ENCODE measurements around the gene ROCK2.
"Not testable (repeated sequence)": the region's sequence is repeated elsewhere in the genome, so short reads cannot be mapped to it uniquely, and the experiment has no call there.

Gene ROCK2

DNA sequence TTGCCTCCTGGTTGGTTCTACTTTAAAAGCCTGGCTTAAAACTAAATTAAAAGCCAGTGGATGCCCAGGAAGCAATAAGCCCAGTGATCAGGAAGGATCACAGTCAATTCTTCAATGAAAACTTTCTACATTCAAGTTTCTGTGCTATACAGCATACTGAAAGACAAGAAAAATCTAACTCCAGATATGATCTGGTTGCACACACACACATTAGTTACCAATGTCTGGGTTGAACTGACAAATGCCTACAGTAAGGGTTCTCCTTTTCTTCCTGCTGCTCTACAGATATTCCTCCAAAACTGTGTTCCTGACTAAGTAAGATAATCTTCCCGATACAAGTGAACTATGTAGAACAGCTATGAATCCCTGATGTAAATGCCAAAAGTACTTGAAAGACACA is 81.3 kb downstream of the ROCK2 start:
- no peak for DNase-seq

GRCh38 chr2:11262438-11262837 is 82.0 kb downstream of the ROCK2 start:
- DNase-seq = not testable (repeated sequence)

DNA sequence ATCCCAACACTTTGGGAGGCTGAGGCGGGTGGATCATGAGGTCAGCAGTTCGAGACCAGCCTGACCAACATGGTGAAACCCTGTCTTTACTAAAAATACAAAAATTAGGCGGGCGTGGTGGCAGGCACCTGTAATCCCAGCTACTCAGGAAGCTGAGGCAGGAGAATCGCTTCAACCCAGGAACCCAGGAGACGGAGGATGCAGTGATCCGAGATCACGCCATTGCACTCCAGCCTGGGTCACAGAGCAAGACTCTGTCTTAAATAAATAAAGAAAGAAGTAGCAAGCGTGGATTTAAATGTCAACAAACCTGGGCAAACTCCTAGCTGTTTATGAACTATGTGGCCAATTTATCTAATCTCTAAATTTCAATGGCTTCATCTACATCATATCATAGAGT is 82.9 kb downstream of the ROCK2 start:
- DNase-seq = not testable (repeated sequence)

- DNase-seq = no peak
Measured at GRCh38 chr2:11260979-11261378, 83.5 kb downstream of the ROCK2 start.

DNA sequence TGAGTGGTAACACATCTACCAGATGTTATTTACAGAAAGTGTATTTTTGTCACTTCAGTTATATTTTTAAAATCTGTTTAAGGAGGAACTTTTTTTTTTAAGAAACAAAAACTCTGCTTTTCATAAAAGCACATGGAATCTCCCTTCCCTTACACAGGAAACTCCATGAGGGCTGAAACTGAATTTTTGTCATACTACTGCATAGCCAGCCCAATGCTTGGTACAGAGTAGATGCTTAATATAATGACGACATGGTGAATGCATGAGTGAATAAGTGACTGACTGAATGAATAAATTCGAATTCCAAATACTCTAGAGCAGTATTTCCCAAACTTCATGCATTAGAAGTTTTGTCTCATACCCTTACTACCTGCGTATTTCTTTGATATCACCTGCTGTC is 86.5 kb downstream of the ROCK2 start:
- DNase-seq = no peak

GRCh38 chr2:11257078-11257477 is 87.4 kb downstream of the ROCK2 start:
- no peak for DNase-seq

- no peak for DNase-seq
Measured at GRCh38 chr2:11256166-11256565, 88.3 kb downstream of the ROCK2 start.

DNA sequence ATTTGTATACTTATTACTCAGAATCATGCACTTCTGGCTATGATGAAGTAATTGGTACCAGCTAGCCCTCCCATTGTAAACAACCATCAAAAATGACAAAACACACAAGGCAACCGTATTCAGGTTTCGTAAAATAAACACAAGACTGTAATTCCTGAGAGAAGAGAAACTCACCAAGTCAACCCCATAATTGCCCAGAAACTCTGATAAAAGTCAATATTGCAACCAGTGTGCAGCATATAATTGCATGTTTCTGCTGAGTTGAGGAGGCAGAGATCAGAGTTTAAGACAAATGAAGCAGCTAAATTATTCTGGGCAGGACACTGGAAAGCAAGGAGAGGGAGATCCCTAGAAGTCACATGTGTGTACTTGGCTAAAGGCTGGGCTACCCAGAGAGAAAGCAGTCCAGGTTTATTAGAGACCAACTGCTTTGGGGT is 90.3 kb downstream of the ROCK2 start:
- no peak for DNase-seq

DNA sequence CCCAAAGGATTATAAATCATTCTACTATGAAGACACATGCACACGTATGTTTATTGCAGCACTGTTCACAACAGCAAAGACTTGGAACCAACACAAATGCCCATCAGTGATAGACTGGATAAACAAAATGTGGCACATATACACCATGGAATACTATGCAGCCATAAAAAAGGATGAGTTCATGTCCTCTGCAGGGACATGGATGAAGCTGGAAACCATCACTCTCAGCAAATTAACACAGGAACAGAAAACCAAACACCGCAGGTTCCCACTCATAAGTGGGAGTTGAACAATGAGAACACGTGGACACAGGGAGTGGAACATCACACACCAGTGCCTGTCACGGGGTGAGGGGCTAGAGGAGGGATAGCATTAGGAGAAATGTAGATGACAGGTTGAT is 92.0 kb downstream of the ROCK2 start:
- DNase-seq = not testable (repeated sequence)

- no peak for DNase-seq
Measured at GRCh38 chr2:11250400-11251196, 93.8 kb downstream of the ROCK2 start.

DNA sequence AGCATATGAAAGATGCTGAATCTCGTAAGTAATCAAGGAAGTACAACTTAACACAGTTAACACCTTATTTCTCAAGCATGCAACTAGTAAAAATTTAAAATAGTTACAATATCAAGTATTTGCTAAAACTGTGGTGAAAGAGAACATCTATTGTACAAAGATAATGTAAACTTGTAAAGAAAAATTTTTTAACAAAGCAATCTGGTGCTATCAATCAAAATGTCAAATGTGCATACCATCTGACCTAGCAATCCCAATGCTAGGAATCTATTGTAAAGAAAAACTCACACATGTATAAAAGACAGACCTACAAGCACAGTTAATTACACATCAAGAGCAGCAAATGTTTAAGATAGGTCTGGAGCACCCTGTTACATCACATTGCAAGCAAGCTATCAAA is 99.1 kb downstream of the ROCK2 start:
- DNase-seq = no peak

GRCh38 chr2:11244091-11244826 is 100.2 kb downstream of the ROCK2 start:
- no peak for DNase-seq

DNA sequence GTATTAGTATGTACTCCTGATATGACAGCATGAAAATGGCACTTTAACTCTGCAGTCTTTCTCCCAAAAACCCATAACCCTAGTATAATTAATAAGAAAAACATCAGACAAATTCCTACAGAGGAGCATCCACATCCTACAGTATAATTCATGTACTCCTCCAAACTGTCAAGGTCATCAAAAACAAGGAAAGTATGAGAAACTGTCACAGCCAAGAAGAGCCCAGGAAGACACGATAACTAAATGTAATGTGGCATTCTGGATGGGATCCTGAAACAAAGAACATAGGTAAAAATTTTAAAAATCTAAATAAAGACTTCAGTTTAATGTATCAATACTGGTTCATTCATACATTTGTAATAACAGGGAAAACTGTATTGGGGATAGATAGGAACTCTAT is 100.9 kb downstream of the ROCK2 start:
- DNase-seq = no peak

GRCh38 chr2:11242542-11243174 is 101.8 kb downstream of the ROCK2 start:
- DNase-seq = no peak

GRCh38 chr2:11241412-11242203 is 102.8 kb downstream of the ROCK2 start:
- no peak for DNase-seq

- DNase-seq = no peak
Measured at GRCh38 chr2:11239666-11240462, 104.6 kb downstream of the ROCK2 start.

DNA sequence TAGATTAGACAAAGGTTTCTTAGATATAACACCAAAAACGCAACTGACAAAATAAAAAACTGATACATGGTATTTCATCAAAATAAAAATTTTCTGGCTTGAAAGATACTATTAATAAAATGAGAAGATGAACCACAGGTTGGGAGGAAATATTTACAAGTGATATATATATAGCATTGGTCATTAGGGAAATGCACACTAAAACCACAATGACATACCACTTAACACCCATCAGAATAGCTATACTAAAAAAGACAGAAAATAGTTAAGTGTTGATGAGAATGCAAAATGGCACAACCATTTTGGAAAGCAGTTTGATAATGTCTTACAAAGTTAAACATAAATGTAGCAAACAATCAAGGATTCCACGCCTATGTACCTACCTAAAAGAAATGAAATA is 105.3 kb downstream of the ROCK2 start:
- no peak for DNase-seq

GRCh38 chr2:11237122-11237521 is 107.3 kb downstream of the ROCK2 start:
- DNase-seq = no peak

DNA sequence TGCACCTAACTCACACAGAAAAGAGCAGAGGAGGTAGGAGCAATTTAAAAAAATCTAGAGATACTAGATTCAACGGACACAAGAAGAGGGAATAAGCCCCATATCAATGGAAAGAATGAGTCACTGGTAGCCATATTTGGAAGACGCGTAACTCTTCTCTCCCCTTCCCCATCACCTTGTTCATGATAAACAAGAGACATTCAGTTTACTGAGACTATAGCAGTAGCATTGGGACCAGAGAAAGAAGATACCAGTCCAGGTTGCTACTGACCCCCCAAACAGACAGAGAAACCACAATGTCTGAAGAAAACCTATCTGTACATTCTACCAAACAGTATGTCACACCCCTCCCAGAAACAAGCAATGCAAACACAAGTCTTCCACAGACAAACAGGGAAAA is 108.1 kb downstream of the ROCK2 start:
- no peak for DNase-seq

DNA sequence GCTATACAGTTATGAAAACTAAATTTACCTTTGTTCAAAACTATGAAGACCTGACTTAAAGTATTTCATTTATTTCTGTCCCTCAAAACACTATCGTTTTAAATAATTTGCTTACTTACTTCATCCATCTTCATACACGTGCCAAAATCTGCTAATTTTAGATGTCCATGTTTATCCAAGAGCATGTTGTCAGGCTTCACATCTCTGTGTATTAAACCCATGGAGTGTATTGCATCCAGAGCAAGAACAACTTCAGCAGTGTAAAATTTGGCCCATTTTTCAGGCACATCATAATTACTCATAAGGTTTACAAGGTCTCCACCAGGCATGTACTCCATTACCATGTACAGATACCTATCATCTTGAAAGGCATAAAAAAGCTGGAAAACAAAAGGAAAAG is 108.9 kb downstream of the ROCK2 start:
- no peak for DNase-seq

- DNase-seq = peak in 1 of 2 donors; percentile 12
Measured at GRCh38 chr2:11234309-11234708, 110.1 kb downstream of the ROCK2 start.

GRCh38 chr2:11231193-11231592 is 113.2 kb downstream of the ROCK2 start:
- not testable (repeated sequence) for DNase-seq
